ENCODE results near the gene ANKRD18A.
A peak's percentile ranks its signal among the peaks of the same experiment; 100 is the strongest.

Gene ANKRD18A

DNA sequence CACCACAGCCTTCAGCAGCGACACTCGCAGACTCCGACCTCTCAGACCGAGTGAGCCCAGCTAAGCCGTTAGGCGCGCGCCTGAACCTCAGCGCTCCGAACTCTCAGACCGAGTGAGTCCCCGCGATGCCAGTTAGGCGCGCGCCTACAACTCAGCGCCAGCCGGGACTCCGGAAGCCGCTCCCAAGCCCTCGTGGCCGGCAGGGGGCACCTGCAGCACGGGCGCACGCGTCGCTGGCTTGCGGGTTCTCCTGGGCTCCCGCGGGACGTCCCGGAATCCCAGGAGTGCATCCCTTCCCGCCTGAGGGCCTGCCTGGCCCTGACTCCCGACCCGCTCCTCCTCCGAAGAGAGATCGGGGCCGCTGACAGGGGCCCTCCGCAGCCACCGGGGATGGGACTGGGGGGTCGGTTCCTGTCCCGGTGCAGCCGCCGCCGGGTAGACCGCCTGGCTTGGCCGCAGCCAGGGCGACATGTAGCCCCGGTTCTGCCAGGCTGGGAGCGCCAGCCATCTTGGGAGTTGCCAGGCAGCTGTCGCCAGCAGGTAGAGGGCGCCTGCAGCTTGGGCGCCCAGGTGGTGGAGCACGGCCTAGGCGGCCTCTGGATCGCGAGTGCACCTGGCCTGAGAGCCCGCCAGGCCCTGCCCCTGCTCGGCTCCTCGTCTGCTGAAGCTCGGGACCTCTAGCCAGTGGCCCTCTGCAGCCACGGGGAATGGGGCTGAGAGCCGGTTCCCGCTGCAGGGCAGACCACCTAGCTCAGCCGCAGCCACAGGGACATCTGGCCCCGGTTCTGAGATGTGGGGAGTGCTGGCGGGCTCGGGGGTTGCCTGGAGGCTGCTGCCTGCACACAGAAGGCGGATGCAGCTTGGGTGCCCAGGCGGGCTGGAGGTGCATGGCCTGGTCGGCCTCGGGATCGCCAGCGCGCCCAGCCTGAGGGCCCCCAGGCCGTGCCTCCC is at the start of gene ANKRD18A:
Gene ANKRD18A, minus strand, starts transcription at position 114 of the 951 bp plus-strand sequence. CDS start 311 bp downstream, outside the sequence.
- DNase-seq = peak; percentile 87

GRCh38 chr9:38668791-38669466 is 48.5 kb upstream of the ANKRD18A start:
- no peak for DNase-seq

- DNase-seq = no peak
These were observed 42.6 kb upstream of the ANKRD18A start for GRCh38 chr9:38662763-38663593.

- no peak for DNase-seq
These were observed 39.1 kb upstream of the ANKRD18A start for GRCh38 chr9:38659538-38659937.

DNA sequence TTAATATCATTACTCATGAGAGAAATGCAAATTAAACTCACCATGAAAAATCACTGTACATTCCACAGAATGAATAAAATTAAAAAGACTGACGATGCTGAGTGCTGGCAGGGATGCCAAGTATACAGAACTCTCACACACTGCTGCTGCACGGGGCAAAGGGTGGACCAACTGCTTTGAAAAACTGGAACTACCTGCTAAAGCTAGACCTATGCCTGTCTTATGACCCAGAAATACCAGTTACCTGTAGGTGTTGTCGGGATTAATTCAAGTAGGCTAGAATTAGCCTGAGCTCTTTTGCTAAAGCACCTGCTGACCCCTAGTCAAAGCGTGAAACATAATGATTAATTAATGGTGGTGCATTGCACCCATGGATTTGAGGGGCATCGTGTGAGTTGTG is 36.5 kb upstream of the ANKRD18A start:
- no peak for DNase-seq

GRCh38 chr9:38652486-38652885 is 32.1 kb upstream of the ANKRD18A start:
- no peak for DNase-seq

GRCh38 chr9:38652044-38652443 is 31.6 kb upstream of the ANKRD18A start:
- no peak for DNase-seq

DNA sequence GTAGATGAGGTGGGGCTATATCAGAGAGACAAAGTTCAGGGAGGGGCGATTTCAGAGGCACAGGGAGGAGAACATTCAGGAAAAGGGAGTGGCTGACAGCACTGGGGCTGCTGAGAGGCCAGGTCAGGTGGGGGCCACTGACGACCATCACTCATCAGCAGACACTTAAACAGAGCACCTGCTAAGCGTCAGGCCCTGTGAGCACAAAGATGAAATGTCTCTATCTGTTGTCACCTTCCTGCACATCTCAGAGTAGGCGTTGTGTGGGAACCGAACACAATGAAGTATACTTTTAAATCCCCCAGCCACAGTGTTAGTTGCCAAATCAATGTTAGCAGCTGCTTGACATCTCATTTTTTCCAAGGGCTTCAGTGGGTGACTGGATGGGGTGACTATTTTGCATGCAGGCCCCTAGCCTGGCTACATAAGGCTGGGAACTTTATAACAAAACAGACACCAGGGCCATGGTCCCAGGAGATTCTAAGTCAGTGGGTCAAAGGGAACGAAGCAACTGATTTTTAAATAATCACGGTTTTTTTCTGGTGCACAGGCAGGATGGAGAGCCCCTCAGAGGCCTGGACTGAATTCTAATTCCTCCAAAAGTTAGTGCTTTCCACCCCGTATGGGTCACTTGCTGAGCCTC is 31.1 kb upstream of the ANKRD18A start:
- DNase-seq = no peak

DNA sequence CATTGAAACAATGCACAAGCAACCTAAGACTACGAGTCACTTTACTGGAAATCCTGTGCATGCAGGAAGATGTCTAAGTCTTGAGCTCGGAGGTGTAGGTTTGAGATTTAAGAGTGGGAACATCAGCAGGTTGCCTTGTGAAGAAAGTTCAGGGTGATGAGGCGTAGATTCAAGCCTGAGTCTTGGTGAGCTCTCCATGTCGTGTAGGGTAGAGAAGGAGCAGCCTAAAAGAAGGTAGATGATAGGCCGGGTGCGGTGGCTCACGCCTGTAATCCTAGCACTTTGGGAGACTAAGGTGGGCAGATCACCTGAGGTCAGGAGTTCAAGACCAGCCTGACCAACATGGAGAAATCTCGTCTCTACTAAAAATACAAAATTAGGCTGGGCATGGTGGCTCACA is 30.2 kb upstream of the ANKRD18A start:
- DNase-seq = no peak

- DNase-seq = no peak
These were observed 29.5 kb upstream of the ANKRD18A start for GRCh38 chr9:38649731-38650363.

DNA sequence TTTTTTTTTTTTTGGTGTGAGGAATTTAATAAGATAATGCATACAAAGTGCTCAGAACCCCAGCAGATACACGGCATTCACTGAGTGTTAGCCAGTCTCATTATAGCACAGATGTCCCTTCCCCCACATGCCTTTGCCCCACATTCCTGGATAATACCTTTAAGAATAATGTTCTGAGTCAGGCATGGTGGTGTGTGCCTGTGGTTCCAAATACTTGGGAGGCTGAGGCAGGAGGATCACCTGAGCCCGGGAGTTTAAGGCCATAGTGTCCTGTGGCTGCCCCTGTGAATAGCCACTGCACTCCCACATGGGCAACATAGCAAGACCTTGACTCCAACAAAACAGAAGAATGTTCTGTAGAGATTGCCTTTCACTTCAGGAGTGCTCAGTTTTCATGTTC is 24.2 kb upstream of the ANKRD18A start:
- no peak for DNase-seq

DNA sequence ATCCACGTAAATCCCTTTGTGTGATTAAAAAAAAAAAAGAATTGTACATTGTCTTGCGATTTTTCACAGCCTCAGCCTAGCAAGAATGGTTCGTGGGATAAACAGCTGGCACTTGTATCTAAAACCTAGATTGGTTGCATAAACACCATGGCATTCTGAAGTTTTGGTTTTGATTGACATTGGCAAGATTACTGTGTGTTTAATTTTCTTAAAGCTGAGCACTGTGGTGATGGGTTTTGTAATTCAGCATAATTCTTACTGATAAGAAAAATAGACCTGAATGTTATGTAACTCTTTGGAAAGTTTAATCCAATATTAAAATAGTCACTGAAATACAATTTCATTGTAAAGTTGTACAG is 23.4 kb upstream of the ANKRD18A start:
- no peak for DNase-seq

GRCh38 chr9:38642951-38643814 is 22.8 kb upstream of the ANKRD18A start:
- no peak for DNase-seq

DNA sequence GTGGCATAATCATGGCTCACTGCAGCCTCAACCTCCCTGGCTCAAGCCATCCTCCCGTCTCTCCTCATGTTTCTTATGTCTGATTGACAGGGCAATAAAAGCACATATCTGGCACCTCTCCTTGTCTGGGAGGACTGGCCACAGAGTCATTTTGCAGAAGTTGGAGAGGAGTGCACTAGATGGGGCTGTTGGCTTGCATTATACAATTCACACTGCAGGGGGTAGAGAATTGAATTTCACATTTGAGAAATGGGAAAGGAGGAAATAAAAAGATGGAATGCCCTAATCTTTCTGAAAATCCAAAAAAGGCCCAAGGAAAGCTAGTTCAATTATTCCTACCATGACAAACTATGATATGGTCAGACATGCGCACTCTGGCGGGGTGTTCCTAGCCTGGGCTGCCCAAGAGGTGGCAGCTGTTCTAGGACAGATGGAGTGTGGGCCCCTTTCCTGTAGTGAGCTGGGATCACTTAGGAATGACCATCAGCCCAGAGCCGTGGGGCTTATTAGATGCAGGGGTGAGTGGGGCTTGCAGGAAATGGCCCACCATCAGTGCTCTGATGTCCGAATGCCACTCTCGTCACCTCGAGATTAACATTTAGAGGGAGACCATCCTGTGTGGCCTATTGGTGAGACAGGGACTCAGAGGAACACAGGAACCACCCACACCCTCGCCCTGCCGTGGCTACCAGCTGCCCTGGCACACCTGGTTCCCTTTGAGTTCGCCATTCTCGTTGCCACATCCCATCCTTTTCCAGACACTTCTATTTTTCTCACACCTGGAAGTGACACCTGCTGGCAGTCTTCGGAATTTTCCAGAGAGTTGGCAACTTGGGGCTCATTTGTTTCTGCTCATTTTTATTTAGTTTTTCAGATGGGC is 21.8 kb upstream of the ANKRD18A start:
- no peak for DNase-seq

GRCh38 chr9:38641142-38641541 is 20.7 kb upstream of the ANKRD18A start:
- DNase-seq = no peak

DNA sequence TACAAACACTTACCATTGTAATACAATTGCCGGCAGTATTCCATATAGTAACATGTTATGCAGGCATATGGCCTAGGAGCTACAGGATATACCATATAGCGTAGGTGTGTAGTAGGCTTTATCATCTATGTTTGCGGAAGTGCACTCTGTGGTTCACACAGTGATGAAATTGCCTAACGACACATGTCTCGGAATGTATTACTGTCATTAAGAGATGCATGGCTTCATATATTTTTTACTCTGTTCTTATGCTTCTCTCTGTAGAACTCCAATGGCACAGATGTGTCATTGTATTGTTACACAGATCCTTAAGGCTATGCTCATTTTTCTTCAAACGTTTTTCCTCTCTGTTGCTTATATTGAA is 19.2 kb upstream of the ANKRD18A start:
- DNase-seq = no peak

- DNase-seq = no peak
These were observed 18.6 kb upstream of the ANKRD18A start for GRCh38 chr9:38638881-38639576.

DNA sequence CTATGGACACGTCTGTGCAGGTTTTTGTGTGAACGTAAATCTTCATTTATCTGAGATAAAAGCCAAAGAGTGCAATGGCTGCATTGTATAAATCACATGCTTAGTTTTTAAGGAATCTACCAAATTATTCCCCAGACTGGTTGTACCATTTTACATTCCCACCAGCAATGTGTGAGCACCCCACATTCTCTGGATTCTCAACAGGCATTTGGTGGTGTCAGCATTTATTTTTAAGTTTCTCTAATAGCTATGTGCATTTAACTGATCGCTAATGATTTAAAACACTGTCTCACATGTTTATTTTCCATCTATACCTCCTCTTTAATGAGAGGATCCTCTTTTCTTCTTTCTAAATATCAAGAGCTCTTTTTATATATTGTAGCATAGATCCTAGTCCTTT is 13.9 kb upstream of the ANKRD18A start:
- no peak for DNase-seq

DNA sequence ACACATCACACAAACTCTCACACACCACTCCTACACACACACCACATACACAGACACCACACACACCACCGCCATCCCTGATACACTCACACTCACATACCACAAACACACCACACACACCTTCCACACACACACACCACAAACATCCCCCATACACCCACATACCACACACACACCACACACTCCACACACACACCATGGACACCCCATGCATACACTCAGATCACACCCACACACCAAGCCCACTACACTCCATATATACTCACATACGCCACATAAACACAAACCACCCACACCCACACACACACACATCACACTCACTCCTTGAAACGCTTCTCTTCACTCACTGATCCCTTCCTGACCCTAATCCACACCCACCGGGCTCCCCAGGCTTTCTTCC is 9.1 kb upstream of the ANKRD18A start:
- DNase-seq = no peak

- DNase-seq = no peak
These were observed 5.6 kb upstream of the ANKRD18A start for GRCh38 chr9:38626006-38626405.
